OCI-LY1 (cell line): ENCODE measurements around the gene ZNF385D.

Experiments
- H2AFZ ChIP-seq: fragments of 200-600 bp; sonication (generic), shearing (Covaris generic); 2 replicates; pipeline ENCODE4 v1.6.0; 2014; ENCODE audit warnings: antibody characterized with exemption, mild to moderate bottlenecking, low read length
- H3F3A ChIP-seq: fragments of 200-600 bp; sonication (generic), shearing (Covaris generic); 2 replicates; pipeline ENCODE4 v1.6.0; 2014; ENCODE audit warnings: mild to moderate bottlenecking, antibody characterized with exemption, low read length, moderate library complexity; ENCODE audit not compliant: insufficient read depth
- H3K27ac ChIP-seq: fragments of 200-600 bp; sonication (generic); 2 replicates; pipeline ENCODE4 v1.5.1; 2014; ENCODE audit warnings: low read length, mixed run types, mild to moderate bottlenecking, low read depth; ENCODE audit not compliant: poor library complexity, severe bottlenecking
- H3K27me3 ChIP-seq: fragments of 200-600 bp; sonication (generic); 2 replicates; pipeline ENCODE4 v1.6.0; 2014; ENCODE audit warnings: antibody characterized with exemption, mild to moderate bottlenecking, low read length, moderate library complexity; ENCODE audit not compliant: insufficient read depth
- H3K36me3 ChIP-seq: fragments of 200-600 bp; sonication (generic); 2 replicates; pipeline ENCODE4 v1.6.1; 2014; ENCODE audit warnings: mild to moderate bottlenecking, antibody characterized with exemption, low read length, moderate library complexity, mixed read lengths; ENCODE audit not compliant: insufficient read depth
- H3K4me1 ChIP-seq: fragments of 200-600 bp; sonication (generic); 2 replicates; pipeline ENCODE4 v1.5.1; 2014; ENCODE audit warnings: mild to moderate bottlenecking, low read length, moderate library complexity; ENCODE audit not compliant: insufficient read depth, severe bottlenecking
- H3K4me2 ChIP-seq: fragments of 200-600 bp; sonication (generic), shearing (Covaris generic); 2 replicates; pipeline ENCODE4 v1.6.1; 2014; ENCODE audit warnings: low read length
- H3K4me3 ChIP-seq: fragments of 200-600 bp; sonication (generic); 2 replicates; pipeline ENCODE4 v1.5.1; 2014; ENCODE audit warnings: low read length, low read depth, mild to moderate bottlenecking, mixed read lengths; ENCODE audit not compliant: poor library complexity, severe bottlenecking
- H3K79me2 ChIP-seq: fragments of 200-600 bp; shearing (Covaris generic); 2 replicates; pipeline ENCODE4 v1.6.1; 2016; ENCODE audit warnings: mixed run types, low read length, mixed read lengths; ENCODE audit not compliant: insufficient read depth
- H3K9ac ChIP-seq: fragments of 200-600 bp; sonication (generic), shearing (Covaris generic); 2 replicates; pipeline ENCODE4 v1.6.1; 2014; ENCODE audit warnings: mild to moderate bottlenecking, low read length, mixed read lengths
- H3K9me2 ChIP-seq: fragments of 200-600 bp; sonication (generic), shearing (Covaris generic); 2 replicates; pipeline ENCODE4 v1.6.1; 2014; ENCODE audit warnings: low read depth, mild to moderate bottlenecking, low read length, mixed read lengths
- H3K9me3 ChIP-seq: fragments of 200-600 bp; shearing (Covaris generic); 2 replicates; pipeline ENCODE4 v1.6.1; 2014; ENCODE audit warnings: low read length, mixed read lengths
- H4K20me1 ChIP-seq: fragments of 200-600 bp; sonication (generic), shearing (Covaris generic); 2 replicates; pipeline ENCODE4 v1.6.0; 2016; ENCODE audit warnings: mild to moderate bottlenecking, low read length; ENCODE audit not compliant: insufficient read depth
- CTCF ChIP-seq: fragments of 200-600 bp; sonication (generic), shearing (Covaris generic); IDR thresholded peaks from 2 replicates; pipeline ENCODE4 v1.5.1; 2017; ENCODE audit warnings: mild to moderate bottlenecking, antibody characterized with exemption, low read length, moderate library complexity, mixed read lengths
- EZH2 ChIP-seq: fragments of 200-600 bp; sonication (generic), shearing (Covaris generic); IDR thresholded peaks from 2 replicates; pipeline ENCODE4 v1.8.0; 2017; ENCODE audit warnings: borderline replicate concordance, mixed run types, mild to moderate bottlenecking, antibody characterized with exemption, low read length, moderate library complexity, mixed read lengths

Gene ZNF385D

GRCh38 chr3:21779909-21780308, 28.9 kb upstream of the ZNF385D start:
- Histone ChIP-seq H3K27me3 (no peaks in the 10 kb centered on the region), H2AFZ (no peak overlapping the region), H4K20me1 (no peaks in the 10 kb centered on the region), H3K9ac (no peak overlapping the region), H3K79me2 (no peaks in the 10 kb centered on the region), H3K9me3 (no peaks in the 10 kb centered on the region), H3K4me3 (no peak overlapping the region), H3K36me3 (no peaks in the 10 kb centered on the region), H3K4me1 (no peaks in the 10 kb centered on the region), H3K27ac (no peak overlapping the region), H3K4me2 (no peak overlapping the region), H3F3A (no peaks in the 10 kb centered on the region), H3K9me2 (no peaks in the 10 kb centered on the region; the same call in 1 of the 2 replicates)
- TF ChIP-seq EZH2 (no peak), CTCF (no peak)

- Histone ChIP-seq H3K27ac (no peak overlapping the region), H3K9me3 (no peaks in the 10 kb centered on the region), H3K9me2 (no peaks in the 10 kb centered on the region; the same call in 1 of the 2 replicates), H3K27me3 (no peaks in the 10 kb centered on the region), H3F3A (no peaks in the 10 kb centered on the region), H3K4me1 (no peaks in the 10 kb centered on the region), H3K4me2 (no peak overlapping the region), H2AFZ (no peak overlapping the region), H4K20me1 (no peaks in the 10 kb centered on the region), H3K9ac (no peak overlapping the region), H3K4me3 (no peak overlapping the region), H3K36me3 (no peaks in the 10 kb centered on the region), H3K79me2 (no peaks in the 10 kb centered on the region)
- TF ChIP-seq CTCF (no peak), EZH2 (no peak)
Observed at GRCh38 chr3:21778715-21779114, 27.7 kb upstream of the ZNF385D start.

GRCh38 chr3:21777821-21778220, 26.8 kb upstream of the ZNF385D start:
- Histone ChIP-seq H3K9ac (no peak overlapping the region), H3K79me2 (no peaks in the 10 kb centered on the region), H2AFZ (no peak overlapping the region), H3K9me2 (no peaks in the 10 kb centered on the region; the same call in 1 of the 2 replicates), H3K27me3 (no peaks in the 10 kb centered on the region), H4K20me1 (no peaks in the 10 kb centered on the region), H3F3A (no peaks in the 10 kb centered on the region), H3K4me3 (no peak overlapping the region), H3K36me3 (no peaks in the 10 kb centered on the region), H3K4me2 (no peak overlapping the region), H3K4me1 (no peaks in the 10 kb centered on the region), H3K27ac (no peak overlapping the region), H3K9me3 (no peaks in the 10 kb centered on the region)
- TF ChIP-seq EZH2 (no peak), CTCF (no peak)
